Activated CD4-positive, alpha-beta T cell treated with anti-CD3 and anti-CD28 coated beads, Interleukin-2, amount 50 U/mL, for 48 hours (primary cell): ENCODE data around the gene LRRC2.
A peak's percentile ranks its signal among the peaks of the same experiment; 100 is the strongest.
"Not testable (repeated sequence)": the region's sequence is repeated elsewhere in the genome, so short reads cannot be mapped to it uniquely, and the experiment has no call there.

Source experiments
- DNase-seq, 2 experiments: peaks; one replicate each; pipeline ENCODE4 v3.0.0-alpha.2; 2020

The LRRC2 gene

GRCh38 chr3:46522201-46522600 is 43.9 kb downstream of the LRRC2 start:
- not testable (repeated sequence) for DNase-seq

- DNase-seq = no peak
Measured at GRCh38 chr3:46521096-46521495, 45.0 kb downstream of the LRRC2 start.

GRCh38 chr3:46520531-46520930 is 45.6 kb downstream of the LRRC2 start:
- no peak for DNase-seq

GRCh38 chr3:46519952-46520351 is 46.1 kb downstream of the LRRC2 start:
- DNase-seq = no peak

- DNase-seq = no peak
Measured at GRCh38 chr3:46517784-46518181, 48.3 kb downstream of the LRRC2 start.

GRCh38 chr3:46517016-46517783 is 48.9 kb downstream of the LRRC2 start:
- no peak for DNase-seq

GRCh38 chr3:46516521-46516920 is 49.6 kb downstream of the LRRC2 start:
- DNase-seq = no peak

- DNase-seq = no peak
Measured at GRCh38 chr3:46512191-46512749, 53.8 kb downstream of the LRRC2 start.

GRCh38 chr3:46509661-46510187 is 56.4 kb downstream of the LRRC2 start:
- no peak for DNase-seq

- no peak for DNase-seq
Measured at GRCh38 chr3:46508850-46509591, 57.1 kb downstream of the LRRC2 start.

GRCh38 chr3:46506526-46506925 is 59.6 kb downstream of the LRRC2 start:
- no peak for DNase-seq

GRCh38 chr3:46505953-46506352 is 60.1 kb downstream of the LRRC2 start:
- DNase-seq = no peak

- DNase-seq = peak; percentile 26 to 44
Measured at GRCh38 chr3:46504789-46505188, 61.3 kb downstream of the LRRC2 start.

GRCh38 chr3:46503200-46503874 is 62.8 kb downstream of the LRRC2 start:
- DNase-seq = no peak

GRCh38 chr3:46501702-46502101 is 64.4 kb downstream of the LRRC2 start:
- no peak for DNase-seq

- DNase-seq = no peak
Measured at GRCh38 chr3:46500656-46501635, 65.2 kb downstream of the LRRC2 start.

- no peak for DNase-seq
Measured at GRCh38 chr3:46498916-46499519, 67.1 kb downstream of the LRRC2 start.

GRCh38 chr3:46497556-46498265 is 68.4 kb downstream of the LRRC2 start, which contains the start of gene RTP3:
Gene RTP3, plus strand, starts transcription at chr3:46497976. Its CDS starts 87 bp downstream, at chr3:46498063.
- no peak for DNase-seq

- peak; percentile 57 to 62 for DNase-seq
Measured at GRCh38 chr3:46496746-46497555, 69.2 kb downstream of the LRRC2 start.
